Gastrocnemius medialis (tissue), 4 donors: ENCODE results near the gene TNIK. TPM values are rescaled to one million over a fixed set of nuclear protein-coding genes. Genes with fewer than 3 reads are reported as not detected.

Source experiments
- ATAC-seq, 2 donors: fragments of 150-250 bp; one replicate each; pipeline ENCODE4 v1.9.1; 2016
- DNase-seq, 2 donors: peaks; one replicate each; pipeline ENCODE4 v3.0.0-alpha.2; 2019
- H3K27ac ChIP-seq, 4 donors: fragments of 200-600 bp; sonication (generic); 1 replicate in 1 of 4; 2 replicates in 3 of 4; pipeline ENCODE4 v1.5.1; 2016 to 2018; ENCODE audit warnings: mild to moderate bottlenecking in 2 of 4, moderate library complexity in 1 of 4
- H3K27me3 ChIP-seq, 3 donors: fragments of 200-600 bp; sonication (generic) in 2 of 3; 1 replicate in 1 of 3; 2 replicates in 2 of 3; pipeline versions ENCODE4 v1.5.1 to v1.6.0; 2016 to 2019; ENCODE audit warnings: mild to moderate bottlenecking in 1 of 3, moderate library complexity in 1 of 3
- H3K36me3 ChIP-seq, 2 donors: fragments of 200-600 bp; sonication (generic) in 1 of 2; one replicate each; pipeline ENCODE4 v1.5.1; 2017 to 2018
- H3K4me1 ChIP-seq, 2 donors: fragments of 200-600 bp; sonication (generic) in 1 of 2; one replicate each; pipeline ENCODE4 v1.5.1; 2016 to 2017; ENCODE audit warnings: mild to moderate bottlenecking in 2 of 2
- H3K4me3 ChIP-seq, 4 donors: fragments of 200-600 bp; sonication (generic) in 3 of 4; 1 replicate in 1 of 4; 2 replicates in 3 of 4; pipeline ENCODE4 v1.5.1; 2016 to 2019; ENCODE audit warnings: mild to moderate bottlenecking in 2 of 4
- H3K9me3 ChIP-seq, 3 donors: fragments of 200-600 bp; sonication (generic) in 2 of 3; 1 replicate in 1 of 3; 2 replicates in 2 of 3; pipeline ENCODE4 v1.5.1; 2016 to 2019
- POLR2A ChIP-seq, 2 donors: fragments of 450-650 bp; IDR thresholded peaks; one replicate each; pipeline ENCODE4 v1.6.1; 2017; ENCODE audit warnings: antibody characterized with exemption in 2 of 2, mild to moderate bottlenecking in 2 of 2, moderate library complexity in 2 of 2
- in situ Hi-C, 4 donors: fragments of 200-750 bp; cut with MboI; loops; one replicate each; pipeline versions ENCODE4 v1.15.0 to v1.8.0; 2017; ENCODE audit warnings: low sequenced_read_pairs in 4 of 4
- intact Hi-C: fragments of 100-400 bp; cut with DNase I; formaldehyde crosslinking; loops from one replicate; pipeline ENCODE4 v1.15.1; 2023; ENCODE audit warnings: low total_unique reads
- total RNA-seq, 4 donors: library from RNA; depleted of rRNA; stranded (reverse); fragments of >200 nt; gene quantifications; one replicate each; pipeline versions ENCODE4 v1.1.0 to v1.2.3, GENCODE V29; 2016
- TF ChIP-seq, protein P1 (sequence below), 5 experiments: fragments of 450-650 bp in 3 of 5; fragments of 200-600 bp in 2 of 5; sonication (generic) in 2 of 5; IDR thresholded peaks in 4 of 5; conservative IDR thresholded peaks in 1 of 5; 1 replicate in 4 of 5; 2 replicates in 1 of 5; pipeline ENCODE4 v1.5.1; 2016 to 2019; ENCODE audit warnings: antibody characterized with exemption in 5 of 5, mild to moderate bottlenecking in 3 of 5, moderate library complexity in 3 of 5

TNIK gene
- total RNA-seq, 4 donors from 2014 or later: 5.2 to 19.7 (median 10.6) TPM

DNA sequence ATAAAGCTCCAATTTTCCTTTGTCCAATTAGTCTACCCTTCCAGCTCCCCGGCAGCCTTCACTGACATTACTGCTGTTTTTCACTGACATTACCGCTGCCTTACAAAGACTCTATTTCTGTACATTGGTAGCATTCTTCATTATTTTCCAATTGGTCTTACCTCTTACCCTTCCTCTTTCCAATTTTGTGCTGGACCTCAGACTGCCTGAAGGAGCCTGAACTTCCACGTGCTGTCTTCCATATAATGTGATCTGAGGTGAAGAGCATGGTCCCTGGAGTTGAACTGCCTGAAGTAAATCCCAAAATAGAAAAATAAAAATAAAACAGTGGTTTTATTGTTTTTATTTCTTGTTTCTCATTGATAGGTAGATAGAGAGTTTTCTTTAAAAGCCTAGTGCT, 9.2 kb upstream of the TNIK start:
- no peaks in the 10 kb centered on the region for H3K27me3 ChIP-seq
- in situ Hi-C loops: loop anchor here in 3 of 4 donors (10.0 to 25.0 kb wide), 3 partner anchors 95 to 285 kb away; no protein-coding TSS in a partner anchor

DNA sequence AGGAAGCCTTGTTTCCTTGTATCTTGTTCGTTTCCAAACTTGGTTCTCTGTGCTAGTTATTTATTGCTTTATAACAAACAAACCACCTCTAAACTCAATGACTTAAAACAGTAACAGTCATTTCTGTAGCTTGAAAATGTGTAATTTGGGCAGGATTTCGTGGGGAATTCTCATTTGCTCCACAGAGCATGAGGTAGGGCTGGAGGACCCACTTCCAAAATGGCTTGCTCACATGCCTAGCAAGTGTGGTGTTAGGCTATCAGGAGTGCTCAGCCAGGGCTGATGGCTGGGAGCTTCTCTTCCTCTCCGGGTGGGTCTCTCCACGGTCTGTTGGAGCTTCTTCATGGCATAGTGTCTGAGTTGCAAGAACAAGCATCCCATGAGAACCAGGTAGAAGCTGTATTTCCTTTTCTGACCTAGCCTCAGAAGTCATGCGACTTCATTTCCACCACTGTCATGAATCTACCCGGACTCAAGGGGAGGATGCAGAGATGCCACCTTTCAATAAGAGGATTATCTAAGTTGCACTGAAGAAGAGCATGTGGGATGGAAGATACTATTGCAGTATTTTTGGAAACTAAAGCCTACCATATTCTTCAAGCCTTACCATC, 8.2 kb upstream of the TNIK start:
- intact Hi-C loops: no loop called here

More for the DNA sequence above, 9.2 kb upstream of the TNIK start:
- H3K27ac ChIP-seq: no peak overlapping the region
- H3K9me3 ChIP-seq: no peaks in the 10 kb centered on the region
- TF ChIP-seq, protein P1, sequence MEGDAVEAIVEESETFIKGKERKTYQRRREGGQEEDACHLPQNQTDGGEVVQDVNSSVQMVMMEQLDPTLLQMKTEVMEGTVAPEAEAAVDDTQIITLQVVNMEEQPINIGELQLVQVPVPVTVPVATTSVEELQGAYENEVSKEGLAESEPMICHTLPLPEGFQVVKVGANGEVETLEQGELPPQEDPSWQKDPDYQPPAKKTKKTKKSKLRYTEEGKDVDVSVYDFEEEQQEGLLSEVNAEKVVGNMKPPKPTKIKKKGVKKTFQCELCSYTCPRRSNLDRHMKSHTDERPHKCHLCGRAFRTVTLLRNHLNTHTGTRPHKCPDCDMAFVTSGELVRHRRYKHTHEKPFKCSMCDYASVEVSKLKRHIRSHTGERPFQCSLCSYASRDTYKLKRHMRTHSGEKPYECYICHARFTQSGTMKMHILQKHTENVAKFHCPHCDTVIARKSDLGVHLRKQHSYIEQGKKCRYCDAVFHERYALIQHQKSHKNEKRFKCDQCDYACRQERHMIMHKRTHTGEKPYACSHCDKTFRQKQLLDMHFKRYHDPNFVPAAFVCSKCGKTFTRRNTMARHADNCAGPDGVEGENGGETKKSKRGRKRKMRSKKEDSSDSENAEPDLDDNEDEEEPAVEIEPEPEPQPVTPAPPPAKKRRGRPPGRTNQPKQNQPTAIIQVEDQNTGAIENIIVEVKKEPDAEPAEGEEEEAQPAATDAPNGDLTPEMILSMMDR (IDR thresholded peaks at IDR 0.05 in 4 of 5, conservative IDR thresholded peaks at IDR 0.05 in 1 of 5): no peak
- TF ChIP-seq POLR2A (IDR thresholded peaks at IDR 0.05): no peak
- DNase-seq: no peak
- no peak overlapping the region for H3K4me3 ChIP-seq
- H3K4me1 ChIP-seq: no peaks in the 10 kb centered on the region
- intact Hi-C loops: no loop called here
- no peaks in the 10 kb centered on the region for H3K36me3 ChIP-seq
- no peak for ATAC-seq

DNA sequence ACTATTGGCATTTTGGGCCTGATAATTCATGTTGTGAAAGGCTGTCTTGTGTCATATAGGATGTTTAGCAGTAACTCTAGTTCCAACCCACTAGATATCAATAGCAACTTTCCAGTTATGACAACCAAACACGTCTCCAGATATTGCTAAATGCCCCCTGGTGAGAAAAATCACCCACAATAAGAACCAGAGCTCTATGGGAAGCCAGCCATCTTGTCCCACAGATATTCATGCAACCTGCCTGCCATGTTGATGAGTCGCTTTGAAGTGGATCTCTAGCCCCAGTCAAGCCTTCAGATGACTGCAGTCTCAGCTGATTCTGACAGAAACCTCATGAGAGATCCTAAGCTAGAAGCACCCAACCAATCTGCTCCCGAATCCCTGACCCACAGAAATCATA, 5.6 kb upstream of the TNIK start:
- no peak for ATAC-seq

More for the DNA sequence above, 8.2 kb upstream of the TNIK start:
- H3K4me1 ChIP-seq: no peaks in the 10 kb centered on the region
- H3K27me3 ChIP-seq: no peaks in the 10 kb centered on the region
- no peaks in the 10 kb centered on the region for H3K9me3 ChIP-seq
- DNase-seq (no peak), ATAC-seq (no peak)
- no peaks in the 10 kb centered on the region for H3K36me3 ChIP-seq
- TF ChIP-seq, protein P1 (IDR thresholded peaks at IDR 0.05 in 4 of 5, conservative IDR thresholded peaks at IDR 0.05 in 1 of 5): no peak
- TF ChIP-seq POLR2A (IDR thresholded peaks at IDR 0.05): no peak
- in situ Hi-C loops: loop anchor here in 3 of 4 donors (10.0 to 25.0 kb wide), 3 partner anchors 96 to 284 kb away; no protein-coding TSS in a partner anchor
- no peak overlapping the region for H3K27ac ChIP-seq
- no peak overlapping the region for H3K4me3 ChIP-seq

DNA sequence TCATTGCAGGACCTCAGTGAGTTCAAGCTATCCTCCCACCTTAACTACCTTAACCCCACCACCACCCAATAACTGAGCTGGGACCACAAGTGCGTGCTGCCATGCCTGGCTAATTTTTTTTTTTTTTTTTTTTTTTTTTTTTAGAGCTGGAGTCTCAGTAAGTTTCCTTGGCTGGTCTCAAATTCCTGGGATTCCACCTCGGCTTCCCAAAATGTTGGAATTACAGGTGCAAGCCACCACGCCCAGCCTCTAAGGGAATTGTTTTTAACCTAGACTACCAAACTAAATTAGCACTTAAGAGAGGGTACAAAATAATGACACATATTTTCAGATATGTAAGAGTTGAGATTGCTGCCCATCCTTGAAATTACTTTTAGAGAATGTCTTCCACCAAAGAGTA, 4.3 kb upstream of the TNIK start:
- Histone ChIP-seq H3K27ac (no peak overlapping the region), H3K4me3 (no peak overlapping the region), H3K4me1 (peaks cover 0 to 9% of the 10 kb centered on the region in 2 donors), H3K36me3 (no peaks in the 10 kb centered on the region), H3K27me3 (no peaks in the 10 kb centered on the region), H3K9me3 (no peaks in the 10 kb centered on the region)
- in situ Hi-C loops: loop anchor here in 3 of 4 donors (10.0 to 25.0 kb wide), 3 partner anchors 100 to 280 kb away; no protein-coding TSS in a partner anchor
- TF ChIP-seq POLR2A (IDR thresholded peaks at IDR 0.05): no peak
- TF ChIP-seq, protein P1 (IDR thresholded peaks at IDR 0.05 in 4 of 5, conservative IDR thresholded peaks at IDR 0.05 in 1 of 5): no peak
- intact Hi-C loops: no loop called here
- DNase-seq (no peak), ATAC-seq (no peak)

More for the DNA sequence above, 5.6 kb upstream of the TNIK start:
- intact Hi-C loops (no loop called here), in situ Hi-C loops (loop anchor here in 3 of 4 donors (10.0 to 25.0 kb wide), 3 partner anchors 99 to 281 kb away; no protein-coding TSS in a partner anchor)
- Histone ChIP-seq H3K9me3 (no peaks in the 10 kb centered on the region), H3K27me3 (no peaks in the 10 kb centered on the region), H3K4me1 (peaks cover 0 to 9% of the 10 kb centered on the region in 2 donors), H3K27ac (no peak overlapping the region), H3K36me3 (no peaks in the 10 kb centered on the region), H3K4me3 (no peak overlapping the region)
- TF ChIP-seq POLR2A (IDR thresholded peaks at IDR 0.05): no peak
- no peak for DNase-seq

DNA sequence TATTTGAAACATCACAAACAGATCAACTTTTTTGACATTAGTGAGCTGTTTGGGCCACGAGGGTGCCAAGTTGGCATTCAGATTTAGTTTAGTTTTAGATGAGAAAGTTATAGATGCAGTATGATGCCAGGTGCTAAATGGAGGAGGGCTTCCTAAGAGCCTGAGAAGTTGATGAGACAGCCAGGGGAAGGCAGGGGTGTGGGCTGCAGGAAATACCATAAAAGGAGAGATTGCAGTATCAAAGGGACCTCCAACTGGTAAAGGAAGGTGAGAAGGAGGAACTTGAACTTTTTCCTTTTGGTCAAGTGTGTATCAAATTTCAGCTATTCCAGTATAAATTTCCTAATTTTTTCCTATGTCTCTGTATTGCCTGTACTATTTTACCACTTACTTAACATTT, 2.0 kb upstream of the TNIK start:
- no peaks in the 10 kb centered on the region for H3K27me3 ChIP-seq
- intact Hi-C loops (no loop called here), in situ Hi-C loops (loop anchor here in 3 of 4 donors (10.0 to 25.0 kb wide), 3 partner anchors 103 to 277 kb away; no protein-coding TSS in a partner anchor)

More for the DNA sequence above, 2.0 kb upstream of the TNIK start:
- Histone ChIP-seq H3K9me3 (no peaks in the 10 kb centered on the region), H3K4me1 (peaks cover 12 to 28% of the 10 kb centered on the region in 2 donors), H3K27ac (no peak overlapping the region), H3K4me3 (no peak overlapping the region), H3K36me3 (no peaks in the 10 kb centered on the region)
- DNase-seq (no peak), ATAC-seq (no peak)
- TF ChIP-seq POLR2A (IDR thresholded peaks at IDR 0.05): no peak
- TF ChIP-seq, protein P1 (IDR thresholded peaks at IDR 0.05 in 4 of 5, conservative IDR thresholded peaks at IDR 0.05 in 1 of 5): no peak
